Esophagus muscularis mucosa (tissue), 4 donors: ENCODE measurements around the gene SEC16B. TPM values are rescaled to one million over a fixed set of nuclear protein-coding genes. Genes with fewer than 3 reads are reported as not detected.
"Not testable (repeated sequence)": the region's sequence is repeated elsewhere in the genome, so short reads cannot be mapped to it uniquely, and the experiment has no call there.

Experiments
- DNase-seq: peaks from one replicate; pipeline ENCODE4 v3.0.0-alpha.2; 2017; ENCODE audit errors: extremely low spot score
- H3K27ac ChIP-seq, 4 donors: fragments of 200-600 bp; sonication (generic); replicated peaks in 1 of 4; 1 replicate in 3 of 4; 2 replicates in 1 of 4; pipeline ENCODE4 v1.5.1; 2016 to 2019; ENCODE audit warnings: mild to moderate bottlenecking in 1 of 4
- H3K27me3 ChIP-seq, 4 donors: fragments of 200-600 bp; sonication (generic); one replicate each; pipeline versions ENCODE4 v1.5.1 to v1.6.0; 2016 to 2019
- H3K36me3 ChIP-seq, 4 donors: fragments of 200-600 bp; sonication (generic); one replicate each; pipeline ENCODE4 v1.5.1; 2016 to 2019
- H3K4me1 ChIP-seq, 4 donors: fragments of 200-600 bp; sonication (generic); one replicate each; pipeline ENCODE4 v1.5.1; 2016 to 2019
- H3K4me3 ChIP-seq, 4 donors: fragments of 200-600 bp; sonication (generic); 1 replicate in 2 of 4; 2 replicates in 2 of 4; pipeline ENCODE4 v1.5.1; 2016 to 2019; ENCODE audit warnings: mild to moderate bottlenecking in 4 of 4, moderate library complexity in 1 of 4
- H3K9me3 ChIP-seq, 4 donors: fragments of 200-600 bp; sonication (generic); 1 replicate in 3 of 4; 2 replicates in 1 of 4; pipeline ENCODE4 v1.5.1; 2016 to 2019
- CTCF ChIP-seq, 3 experiments: fragments of 200-600 bp in 2 of 3; fragments of 450-650 bp in 1 of 3; sonication (generic) in 2 of 3; IDR thresholded peaks; one replicate each; pipeline ENCODE4 v1.5.1; 2017 to 2019; ENCODE audit warnings: antibody characterized with exemption in 3 of 3, mild to moderate bottlenecking in 2 of 3, moderate library complexity in 1 of 3
- EP300 ChIP-seq: sonication (generic); formaldehyde crosslinking; IDR thresholded peaks from one replicate; pipeline ENCODE4 v1.6.1; 2017; ENCODE audit warnings: antibody characterized with exemption
- POLR2A ChIP-seq: fragments of 450-650 bp; IDR thresholded peaks from one replicate; pipeline ENCODE4 v1.6.1; 2017; ENCODE audit warnings: antibody characterized with exemption, moderate library complexity, mild to moderate bottlenecking, low read depth
- POLR2AphosphoS5 ChIP-seq, 2 donors: sonication (generic); formaldehyde crosslinking; IDR thresholded peaks; one replicate each; pipeline ENCODE4 v1.6.1; 2017; ENCODE audit warnings: antibody characterized with exemption in 2 of 2
- WGBS: methylation state at CpG from one replicate; pipeline ENCODE4 v1.1.5; 2018; 5-methylcytosine and 5-hydroxymethylcytosine counted together
- intact Hi-C: fragments of 100-400 bp; cut with DNase I; formaldehyde crosslinking; loops from one replicate; pipeline ENCODE4 v1.15.1; 2023
- total RNA-seq, 4 donors: library from RNA; depleted of rRNA; stranded (reverse); fragments of >200 nt; gene quantifications; one replicate each; pipeline versions ENCODE4 v1.1.0 to v1.2.1, GENCODE V29; 2016

The SEC16B gene
- total RNA-seq, 4 donors from 2014 or later, result 0.83 to 2.6 (median 1.8) TPM

- Histone ChIP-seq H3K27me3 (no peaks in the 10 kb centered on the region), H3K9me3 (peaks cover 0 to 3% (median under 1%) of the 10 kb centered on the region in 4 donors), H3K4me1 (no peaks in the 10 kb centered on the region), H3K36me3 (peaks cover 0 to 13% (median 4%) of the 10 kb centered on the region in 4 donors), H3K27ac (no peak overlapping the region), H3K4me3 (no peak overlapping the region)
- no peak for TF ChIP-seq POLR2A
- TF ChIP-seq CTCF (IDR thresholded peaks at IDR 0.05), result no peak
- no peak for TF ChIP-seq EP300
- no peak for TF ChIP-seq POLR2AphosphoS5 (IDR thresholded peaks at IDR 0.05)
- no peak for DNase-seq
- WGBS, result 92% methylated on average over 5 of the region's 5 CpGs
- intact Hi-C loops, result no loop called here
These were observed 25.5 kb upstream of the SEC16B start for GRCh38 chr1:177995369-177995768.

GRCh38 chr1:177986281-177986680, 16.4 kb upstream of the SEC16B start:
- DNase-seq, H3K4me3 ChIP-seq, intact Hi-C loops, H3K27me3 ChIP-seq, H3K36me3 ChIP-seq, H3K27ac ChIP-seq, H3K4me1 ChIP-seq: not testable (repeated sequence)
- 92% methylated on average over 4 of the region's 5 CpGs for WGBS
- peaks cover 0 to 11% (median 6%) of the 10 kb centered on the region in 4 donors for H3K9me3 ChIP-seq

- no peak for DNase-seq
- H3K4me3 ChIP-seq, result no peak overlapping the region
- intact Hi-C loops, result no loop called here
- no peaks in the 10 kb centered on the region for H3K27me3 ChIP-seq
- no peak for TF ChIP-seq CTCF (IDR thresholded peaks at IDR 0.05)
- no peak for TF ChIP-seq EP300
- H3K9me3 ChIP-seq, result peaks cover 0 to 4% (median 1%) of the 10 kb centered on the region in 4 donors
- H3K4me1 ChIP-seq, result peaks cover 3 to 9% (median 8%) of the 10 kb centered on the region in 4 donors
- WGBS, result 93% methylated on average over 1 of the region's 1 CpG
- no peak overlapping the region for H3K27ac ChIP-seq
- peaks cover 0 to 5% (median 0%) of the 10 kb centered on the region in 4 donors for H3K36me3 ChIP-seq
These were observed 14.9 kb upstream of the SEC16B start for GRCh38 chr1:177984761-177985160.

- 32% methylated on average over 3 of the region's 3 CpGs for WGBS
- Histone ChIP-seq H3K27me3 (no peaks in the 10 kb centered on the region), H3K36me3 (peaks cover 0 to 5% (median 0%) of the 10 kb centered on the region in 4 donors), H3K27ac (peak overlapping the region in 2 of 4 donors; percentile 11 to 14), H3K9me3 (no peaks in the 10 kb centered on the region), H3K4me3 (peak overlapping the region in 2 of 4 donors; percentile 1 to 6), H3K4me1 (peaks cover 3 to 9% (median 8%) of the 10 kb centered on the region in 4 donors)
- no peak for DNase-seq
- TF ChIP-seq POLR2AphosphoS5 (IDR thresholded peaks at IDR 0.05) (peak; percentile 47 to 61), CTCF (IDR thresholded peaks at IDR 0.05) (no peak)
- intact Hi-C loops, result no loop called here
These were observed 14.3 kb upstream of the SEC16B start for GRCh38 chr1:177984136-177984525.

GRCh38 chr1:177983482-177984135, 13.8 kb upstream of the SEC16B start:
- TF ChIP-seq POLR2AphosphoS5 (IDR thresholded peaks at IDR 0.05), result no peak
- TF ChIP-seq CTCF (IDR thresholded peaks at IDR 0.05), result no peak
- no peak for TF ChIP-seq POLR2A
- no peak for DNase-seq
- H3K36me3 ChIP-seq, result peaks cover 0 to 5% (median 0%) of the 10 kb centered on the region in 4 donors
- intact Hi-C loops, result no loop called here
- no peaks in the 10 kb centered on the region for H3K27me3 ChIP-seq
- peaks cover 3 to 9% (median 8%) of the 10 kb centered on the region in 4 donors for H3K4me1 ChIP-seq
- WGBS, result 32% methylated on average over 3 of the region's 3 CpGs
- H3K4me3 ChIP-seq, result peak overlapping the region in 2 of 4 donors; percentile 1 to 6
- H3K27ac ChIP-seq, result peak overlapping the region in 2 of 4 donors; percentile 11 to 14
- H3K9me3 ChIP-seq, result no peaks in the 10 kb centered on the region
